ENCODE measurements around the gene BOLA3. TPM values are rescaled to one million over a fixed set of nuclear protein-coding genes. Genes with fewer than 3 reads are reported as not detected.
A peak's percentile ranks its signal among the peaks of the same experiment; 100 is the strongest.

BOLA3 gene
- total RNA-seq, 1 donor from 2014 or later, result 18.8 TPM

DNA sequence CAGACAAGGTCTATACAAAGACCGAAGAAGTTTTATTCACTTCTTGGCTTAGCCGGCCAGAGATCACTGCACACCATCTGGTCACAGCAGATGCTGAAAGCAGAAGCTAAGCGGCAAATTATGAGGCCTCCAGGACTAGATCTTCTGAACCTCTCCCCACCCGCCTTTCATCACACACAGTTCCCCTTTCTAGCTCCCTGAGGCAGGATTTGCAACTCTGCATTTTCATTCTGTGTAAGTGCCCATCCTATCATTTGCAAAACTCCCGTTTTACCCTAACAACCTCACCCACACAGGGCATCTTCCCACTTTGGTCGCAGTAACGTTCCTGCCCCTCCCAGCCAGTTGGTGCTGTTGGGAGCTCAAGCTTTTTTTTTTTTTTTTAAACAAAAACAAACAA is 34.0 kb upstream of the BOLA3 start:
- Mint-ChIP-seq H3K27me3 (no peaks in the 10 kb centered on the region), H3K9me3 (no peaks in the 10 kb centered on the region), H3K27ac (peak overlapping the region; percentile 96), H3K4me1 (peaks cover 68% of the 10 kb centered on the region), H3K4me3 (peak overlapping the region; percentile 71), H3K36me3 (ENCODE audit: low read depth) (peaks cover 12% of the 10 kb centered on the region)
- ATAC-seq (ENCODE audit: low read depth), result peak; percentile 43
- DNase-seq, result peak; percentile 44
- intact Hi-C loops (cut with micrococcal nuclease), result loop anchor here (5.0 kb wide), 1 partner anchor 276 kb away; the partner anchor contains the start of genes INO80B and WBP1
- TF ChIP-seq, protein P1, sequence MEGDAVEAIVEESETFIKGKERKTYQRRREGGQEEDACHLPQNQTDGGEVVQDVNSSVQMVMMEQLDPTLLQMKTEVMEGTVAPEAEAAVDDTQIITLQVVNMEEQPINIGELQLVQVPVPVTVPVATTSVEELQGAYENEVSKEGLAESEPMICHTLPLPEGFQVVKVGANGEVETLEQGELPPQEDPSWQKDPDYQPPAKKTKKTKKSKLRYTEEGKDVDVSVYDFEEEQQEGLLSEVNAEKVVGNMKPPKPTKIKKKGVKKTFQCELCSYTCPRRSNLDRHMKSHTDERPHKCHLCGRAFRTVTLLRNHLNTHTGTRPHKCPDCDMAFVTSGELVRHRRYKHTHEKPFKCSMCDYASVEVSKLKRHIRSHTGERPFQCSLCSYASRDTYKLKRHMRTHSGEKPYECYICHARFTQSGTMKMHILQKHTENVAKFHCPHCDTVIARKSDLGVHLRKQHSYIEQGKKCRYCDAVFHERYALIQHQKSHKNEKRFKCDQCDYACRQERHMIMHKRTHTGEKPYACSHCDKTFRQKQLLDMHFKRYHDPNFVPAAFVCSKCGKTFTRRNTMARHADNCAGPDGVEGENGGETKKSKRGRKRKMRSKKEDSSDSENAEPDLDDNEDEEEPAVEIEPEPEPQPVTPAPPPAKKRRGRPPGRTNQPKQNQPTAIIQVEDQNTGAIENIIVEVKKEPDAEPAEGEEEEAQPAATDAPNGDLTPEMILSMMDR (IDR thresholded peaks at IDR 0.05), result no peak
- ChIA-PET POLR2A (interaction anchor here (0.6 to 14.2 kb wide), 19 partner anchors 10 to 1251 kb away, joined by 3 to 723 read pairs (median 5); partner anchors contain the start of genes AUP1, HTRA2, MTHFD2 and STAMBP), CTCF (interaction anchor here (1.0 to 1.2 kb wide), 2 partner anchors 17 to 34 kb away, joined by 3 to 5 read pairs; partner anchors contain the start of genes BOLA3 and MTHFD2)

DNA sequence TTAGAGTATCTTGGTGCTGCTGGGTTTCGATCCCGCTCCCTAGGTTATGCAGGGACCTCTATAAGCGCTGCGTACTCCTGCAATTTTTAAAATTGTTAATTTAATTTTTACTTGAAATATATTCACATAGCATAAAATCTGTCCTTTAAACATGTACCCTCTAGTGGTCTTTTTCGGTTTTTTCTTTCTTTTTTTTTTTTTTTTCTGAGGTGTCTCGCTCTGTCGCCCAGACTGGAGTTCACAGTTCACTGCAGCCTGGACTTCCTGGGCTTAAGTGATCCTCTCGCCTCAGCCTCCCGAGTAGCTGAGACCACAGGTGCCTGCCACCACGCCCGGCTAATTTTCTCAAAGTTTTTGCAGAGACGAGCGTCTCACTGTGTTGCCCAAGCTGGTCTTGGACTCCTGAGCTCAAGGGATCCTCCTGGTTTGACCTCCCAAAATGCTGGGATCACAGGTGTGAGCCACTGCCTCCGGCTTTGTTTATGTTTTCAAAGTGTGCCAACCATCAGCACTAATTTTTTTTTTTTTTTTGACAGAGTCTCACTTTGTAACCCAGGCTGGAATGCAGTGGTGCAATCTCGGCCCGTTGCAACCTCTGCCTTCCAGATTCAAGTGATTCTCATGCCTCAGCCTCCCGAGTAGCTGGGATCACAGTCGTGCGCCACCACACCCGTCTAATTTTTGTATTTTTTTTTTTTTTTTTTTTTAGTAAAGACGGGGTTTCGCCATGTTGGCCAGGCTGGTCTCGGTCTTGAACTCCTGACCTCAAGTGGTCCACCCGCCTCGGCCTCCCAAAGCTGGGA is 31.6 kb upstream of the BOLA3 start:
- H3K27me3 Mint-ChIP-seq, result no peaks in the 10 kb centered on the region
- DNase-seq, result no peak
- ChIA-PET CTCF (interaction anchor here (0.6 to 3.1 kb wide), 6 partner anchors 12 to 352 kb away, joined by 3 to 45 read pairs (median 4); partner anchors contain the start of gene MTHFD2), POLR2A (interaction anchor here (0.6 to 14.2 kb wide), 32 partner anchors 9 to 945 kb away, joined by 3 to 723 read pairs (median 8); partner anchors contain the start of genes AUP1, BOLA3, CCT7 and DGUOK)
- H3K9me3 Mint-ChIP-seq, result no peaks in the 10 kb centered on the region
- intact Hi-C loops (cut with micrococcal nuclease), result loop anchor here (1.0 to 10.0 kb wide), 3 partner anchors 33 to 351 kb away; partner anchors contain the start of gene TLX2
- H3K36me3 Mint-ChIP-seq (ENCODE audit: low read depth), result peaks cover 33% of the 10 kb centered on the region
- TF ChIP-seq, protein P1 (IDR thresholded peaks at IDR 0.05), result no peak
- peak; percentile 11 for ATAC-seq (ENCODE audit: low read depth)
- H3K4me3 Mint-ChIP-seq, result peak overlapping the region; percentile 93
- peak overlapping the region; percentile 98 for H3K27ac Mint-ChIP-seq
- H3K4me1 Mint-ChIP-seq, result peaks cover 67% of the 10 kb centered on the region

DNA sequence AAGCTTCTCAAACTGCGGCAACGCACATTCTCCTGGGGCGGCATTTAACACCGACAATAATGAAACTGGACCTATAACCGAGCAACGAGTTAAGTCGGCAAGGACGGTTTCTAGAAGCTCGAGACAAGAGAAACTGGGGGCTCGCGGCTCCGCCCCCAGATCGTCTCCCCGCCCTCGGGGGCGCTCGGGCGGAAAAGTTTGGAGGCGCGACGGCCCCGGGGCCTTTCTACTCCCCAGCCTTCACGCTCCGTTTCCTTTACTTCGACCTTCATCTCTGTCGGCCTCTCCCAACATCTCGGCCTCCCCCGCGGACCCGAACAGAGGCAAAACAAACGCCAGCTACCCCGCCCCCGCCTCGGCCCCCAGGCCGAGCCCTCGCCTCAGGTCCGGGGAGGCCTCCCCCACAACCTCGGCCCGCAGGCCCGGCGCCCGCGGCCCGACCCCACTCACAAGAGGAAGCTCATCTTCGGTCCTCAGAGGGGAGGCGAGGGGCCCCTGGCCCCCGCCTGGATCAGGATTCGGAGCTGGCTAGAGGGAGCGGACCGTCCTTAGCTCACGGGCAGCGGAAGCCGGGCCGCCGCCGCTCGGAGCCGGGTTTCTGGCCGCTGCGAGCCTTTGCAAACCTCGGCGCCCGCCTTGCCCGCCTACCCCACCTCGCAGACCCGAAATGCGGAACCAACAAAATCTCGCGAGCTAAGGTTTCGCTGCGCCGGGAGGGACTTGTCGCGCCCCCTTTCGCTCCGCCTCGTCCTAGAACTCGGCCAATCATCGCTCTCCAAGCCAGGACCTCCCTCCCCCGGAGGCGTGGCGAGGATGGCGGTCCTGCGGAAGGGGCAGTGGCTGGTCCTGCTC is 30.7 kb upstream of the BOLA3 start, which contains the start of gene MOB1A:
Gene MOB1A, minus strand, starts transcription at position 669 of the 852 bp plus-strand sequence. Its CDS starts 205 bp downstream, at position 464.
- TF ChIP-seq, protein P1 (IDR thresholded peaks at IDR 0.05), result no peak
- ChIA-PET CTCF (interaction anchor here (0.6 to 3.1 kb wide), 13 partner anchors 11 to 354 kb away, joined by 3 to 45 read pairs (median 4); partner anchors contain the start of gene MTHFD2), POLR2A (interaction anchor here (0.6 to 14.2 kb wide), 39 partner anchors 10 to 944 kb away, joined by 3 to 723 read pairs (median 6); partner anchors contain the start of genes AUP1, BOLA3, CCT7 and DGUOK)
- peak within 1 kb of the TSS; percentile 98 for H3K27ac Mint-ChIP-seq
- peak; percentile 93 for DNase-seq
- H3K36me3 Mint-ChIP-seq (ENCODE audit: low read depth), result peaks cover 34% of the 10 kb centered on the region
- H3K4me3 Mint-ChIP-seq, result peak within 1 kb of the TSS; percentile 93
- H3K9me3 Mint-ChIP-seq, result no peaks in the 10 kb centered on the region
- no peaks in the 10 kb centered on the region for H3K27me3 Mint-ChIP-seq
- peak; percentile 83 for ATAC-seq (ENCODE audit: low read depth)
- intact Hi-C loops (cut with micrococcal nuclease), result loop anchor here (1.0 to 10.0 kb wide), 6 partner anchors 21 to 352 kb away; partner anchors contain the start of gene TLX2
- peaks cover 61% of the 10 kb centered on the region for H3K4me1 Mint-ChIP-seq

DNA sequence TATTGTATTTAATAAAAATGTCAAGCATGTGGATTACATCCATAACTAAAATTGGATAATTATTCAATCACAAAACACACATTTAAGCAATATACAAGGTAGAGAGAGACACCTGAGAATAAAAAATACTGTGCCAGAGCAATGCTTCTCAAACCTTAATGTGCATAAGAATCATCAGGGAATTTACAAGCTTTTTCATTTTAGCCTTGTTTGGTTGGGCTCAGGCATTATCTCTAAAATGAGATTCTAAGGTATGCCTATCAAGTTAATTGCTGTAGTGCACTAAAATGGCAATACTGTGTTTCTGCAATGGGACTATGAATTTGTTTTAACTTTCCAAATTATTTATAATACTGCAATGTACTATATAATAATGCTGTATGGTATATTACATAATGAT is 30.0 kb upstream of the BOLA3 start:
- peaks cover 36% of the 10 kb centered on the region for H3K36me3 Mint-ChIP-seq (ENCODE audit: low read depth)
- ChIA-PET POLR2A (interaction anchor here (0.7 to 14.2 kb wide), 27 partner anchors 9 to 440 kb away, joined by 3 to 723 read pairs (median 9); partner anchors contain the start of genes BOLA3, DGUOK, MTHFD2 and STAMBP), CTCF (interaction anchor here (0.7 to 3.1 kb wide), 8 partner anchors 10 to 353 kb away, joined by 3 to 45 read pairs (median 4); partner anchors contain the start of gene MTHFD2)
- ATAC-seq (ENCODE audit: low read depth) (no peak), DNase-seq (no peak)
- TF ChIP-seq, protein P1 (IDR thresholded peaks at IDR 0.05), result no peak
- H3K9me3 Mint-ChIP-seq, result no peaks in the 10 kb centered on the region
- no peaks in the 10 kb centered on the region for H3K27me3 Mint-ChIP-seq
- peaks cover 65% of the 10 kb centered on the region for H3K4me1 Mint-ChIP-seq
- intact Hi-C loops (cut with micrococcal nuclease), result loop anchor here (1.0 to 10.0 kb wide), 6 partner anchors 15 to 337 kb away; partner anchors contain the start of gene TLX2
- peak overlapping the region; percentile 93 for H3K4me3 Mint-ChIP-seq
- peak overlapping the region; percentile 98 for H3K27ac Mint-ChIP-seq

Data from activated B cell treated with CpG ODN at 0.5 μM for 24 hours (primary cell).